Placental epithelial cell (primary cell): ENCODE measurements around the gene OSTC. TPM values are rescaled to one million over a fixed set of nuclear protein-coding genes. Genes with fewer than 3 reads are reported as not detected.

ENCODE experiments used
- small RNA-seq: library from RNA; depleted of rRNA; stranded (forward); fragments of <200 nt; gene quantifications from one replicate; pipeline ENCODE3, GENCODE V24; 2012
- total RNA-seq: library from RNA; depleted of rRNA; stranded (reverse); fragments of >200 nt; gene quantifications from 2 replicates; pipeline ENCODE4 v1.2.3, GENCODE V29; 2012

OSTC gene
- total RNA-seq: 353 and 362 TPM in 2 replicates

DNA sequence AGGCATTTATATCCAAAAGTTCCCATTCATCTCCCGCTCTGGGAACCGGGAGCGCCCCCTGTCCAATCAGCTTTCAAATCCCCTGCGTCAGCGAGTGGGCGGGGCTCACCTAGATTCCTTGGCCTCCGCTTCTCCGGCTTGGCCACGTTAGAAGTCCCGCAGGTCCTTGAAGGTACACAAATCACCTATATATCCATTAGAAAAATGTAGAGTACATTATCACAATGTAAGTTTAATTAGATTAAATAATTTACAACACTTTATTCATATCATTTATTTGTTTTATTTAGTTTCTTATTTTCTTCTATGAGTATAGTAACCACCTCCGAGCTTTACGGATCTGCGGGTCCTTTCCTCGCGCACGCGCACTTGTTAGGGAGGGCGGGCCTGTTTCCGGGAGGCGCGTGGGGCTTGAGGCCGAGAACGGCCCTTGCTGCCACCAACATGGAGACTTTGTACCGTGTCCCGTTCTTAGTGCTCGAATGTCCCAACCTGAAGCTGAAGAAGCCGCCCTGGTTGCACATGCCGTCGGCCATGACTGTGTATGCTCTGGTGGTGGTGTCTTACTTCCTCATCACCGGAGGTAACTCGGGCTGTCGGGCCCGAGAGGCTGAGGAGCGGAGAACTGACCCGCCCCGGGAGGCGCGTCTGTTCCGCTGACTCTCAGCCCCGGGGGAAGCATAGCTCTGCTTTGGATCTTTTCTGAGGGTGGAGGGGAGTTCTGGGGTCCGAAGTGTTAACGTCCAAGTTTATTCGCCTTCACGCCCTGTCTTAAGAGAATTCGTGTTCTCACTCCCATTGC is at the start of gene OSTC:
OSTC (plus strand) TSS at position 388 of the 802 bp plus-strand sequence; CDS start at position 445, 57 bp downstream.

DNA sequence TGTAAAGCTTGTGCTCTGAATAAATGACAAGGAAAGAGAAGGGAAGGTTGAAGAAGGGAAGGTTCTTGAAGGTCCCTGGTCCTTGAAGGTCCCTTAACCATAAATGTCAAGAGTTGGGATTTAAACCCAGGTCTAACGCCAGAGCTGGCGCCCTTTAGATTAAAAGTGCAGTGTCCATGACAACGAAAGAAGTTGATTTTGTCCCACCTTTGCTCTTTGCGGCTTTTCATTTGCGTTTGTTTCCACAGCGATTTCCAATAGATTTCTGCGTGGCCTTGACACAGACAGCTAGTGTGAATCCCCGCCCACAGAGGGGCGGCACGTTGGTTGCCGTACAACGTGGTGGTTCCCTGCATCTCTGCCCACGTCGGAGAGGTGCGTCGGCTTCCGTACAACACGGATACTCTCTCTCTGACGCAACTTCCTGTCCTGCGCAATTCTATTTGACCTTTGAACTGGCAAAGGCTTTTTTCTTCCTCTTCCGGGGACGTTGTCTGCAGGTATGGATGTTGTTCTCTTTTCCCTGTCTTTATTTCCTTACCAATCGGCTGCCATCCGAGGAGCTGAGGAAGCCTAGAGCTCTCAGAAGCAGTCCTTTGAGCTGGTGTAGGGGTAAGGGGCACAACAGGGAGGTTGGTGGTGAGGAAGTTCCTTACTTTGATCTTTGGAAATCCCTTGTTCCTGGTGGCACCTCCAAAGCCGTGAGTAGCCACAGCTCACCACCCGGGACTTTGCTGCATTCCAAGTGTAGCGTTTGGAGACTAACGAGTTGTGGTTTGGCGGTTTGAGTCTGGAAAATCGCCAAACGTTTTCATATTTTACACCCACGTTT is 30.1 kb upstream of the OSTC start, which contains the start of gene RPL34:
RPL34 (plus strand) TSS at position 476 of the 832 bp plus-strand sequence. CDS start 1,384 bp downstream, outside the sequence.

Small RNA genes lying within 50 kb of the gene (small RNA-seq; reads per million reads assigned to genes)
- gene RNU6-431P: 0.32 reads per million, percentile 8 among the genes with 10 or more reads in this experiment

Other genes starting within 250 kb of the OSTC start
- 376 and 544 TPM in 2 replicates for gene RPL34, start 30.0 kb upstream of the OSTC start, total RNA-seq
- gene ETNPPL, start 112.5 kb downstream of the OSTC start, total RNA-seq: not detected in 2 replicates